Neural cell (in vitro differentiated cells): ENCODE results near the gene ECM1. TPM values are rescaled to one million over a fixed set of nuclear protein-coding genes. Genes with fewer than 3 reads are reported as not detected.

Experiments used
- H2AFZ ChIP-seq: fragments of 200-600, 300-800 bp; sonication (generic), shearing (Covaris generic); 2 replicates; pipeline ENCODE4 v1.6.0; 2014; ENCODE audit warnings: low read depth, mild to moderate bottlenecking, antibody characterized with exemption, low read length, moderate library complexity
- H3F3A ChIP-seq: fragments of 200-600 bp; shearing (Covaris generic); 2 replicates; pipeline ENCODE4 v1.6.1; 2016; ENCODE audit warnings: mild to moderate bottlenecking, moderate library complexity, mixed read lengths, antibody characterized with exemption, low read length; ENCODE audit not compliant: insufficient read depth, poor library complexity, severe bottlenecking
- H3K27ac ChIP-seq: fragments of 200-600, 300-800 bp; sonication (generic), shearing (Covaris generic); 2 replicates; pipeline ENCODE4 v1.5.1; 2014; ENCODE audit warnings: mild to moderate bottlenecking, low read length, moderate library complexity
- H3K27me3 ChIP-seq: fragments of 300-800, 200-600 bp; sonication (generic), shearing (Covaris generic); 2 replicates; pipeline ENCODE4 v1.6.0; 2014; ENCODE audit warnings: mild to moderate bottlenecking, low read depth, low read length, moderate library complexity; ENCODE audit not compliant: insufficient read depth
- H3K36me3 ChIP-seq: fragments of 300-800, 200-600 bp; sonication (generic), shearing (Covaris generic); 2 replicates; pipeline ENCODE4 v1.5.1; 2014; ENCODE audit warnings: mild to moderate bottlenecking, antibody characterized with exemption, low read length, moderate library complexity; ENCODE audit not compliant: insufficient read depth
- H3K4me2 ChIP-seq: fragments of 300-800, 200-600 bp; sonication (generic), shearing (Covaris generic); 2 replicates; pipeline ENCODE4 v1.6.0; 2014; ENCODE audit warnings: mild to moderate bottlenecking, low read length
- H3K4me3 ChIP-seq: fragments of 300-800, 200-600 bp; sonication (generic), shearing (Covaris generic); 2 replicates; pipeline ENCODE4 v1.5.1; 2014; ENCODE audit warnings: mild to moderate bottlenecking, low read length, moderate library complexity
- H3K79me2 ChIP-seq: fragments of 200-600 bp; shearing (Covaris generic); replicated peaks from 2 replicates; pipeline ENCODE4 v1.6.0; 2014; ENCODE audit warnings: mild to moderate bottlenecking, low read length, moderate library complexity; ENCODE audit not compliant: insufficient read depth
- H3K9ac ChIP-seq: fragments of 300-800, 200-600 bp; sonication (generic), shearing (Covaris generic); 2 replicates; pipeline ENCODE4 v1.6.1; 2016; ENCODE audit warnings: mild to moderate bottlenecking, low read length, mixed read lengths
- H3K9me2 ChIP-seq: fragments of 200-600 bp; shearing (Covaris generic); 2 replicates; pipeline ENCODE4 v1.6.1; 2016; ENCODE audit warnings: mild to moderate bottlenecking, low read length, mixed read lengths; ENCODE audit not compliant: insufficient read depth
- H3K9me3 ChIP-seq: fragments of 200-600, 300-800 bp; sonication (generic), shearing (Covaris generic); 2 replicates; pipeline ENCODE4 v1.6.1; 2016; ENCODE audit warnings: mild to moderate bottlenecking, mixed run types, low read length, moderate library complexity, mixed read lengths
- H4K20me1 ChIP-seq: fragments of 200-600 bp; shearing (Covaris generic); 2 replicates; pipeline ENCODE4 v1.6.1; 2016; ENCODE audit warnings: mild to moderate bottlenecking, mixed run types; ENCODE audit not compliant: insufficient read depth
- EP300 ChIP-seq: fragments of 450-650 bp; conservative IDR thresholded peaks from 2 replicates; pipeline ENCODE4 v1.6.1; 2014; ENCODE audit warnings: antibody characterized with exemption, mild to moderate bottlenecking, moderate library complexity; ENCODE audit not compliant: poor library complexity, severe bottlenecking
- EZH2 ChIP-seq: fragments of 200-600, 300-800 bp; shearing (Covaris generic), sonication (generic); IDR thresholded peaks from 2 replicates; pipeline ENCODE4 v1.6.1; 2014; ENCODE audit warnings: antibody characterized with exemption, low read length, borderline replicate concordance, mild to moderate bottlenecking; ENCODE audit not compliant: insufficient read depth, poor library complexity, severe bottlenecking
- MXI1 ChIP-seq: fragments of 450-650 bp; conservative IDR thresholded peaks from 2 replicates; pipeline ENCODE4 v1.6.1; 2014; ENCODE audit warnings: antibody characterized with exemption, mild to moderate bottlenecking; ENCODE audit not compliant: poor library complexity, severe bottlenecking
- POLR2AphosphoS5 ChIP-seq: IDR thresholded peaks from 2 replicates; pipeline ENCODE4 v1.6.1; 2012
- RAD21 ChIP-seq: fragments of 450-650 bp; conservative IDR thresholded peaks from 2 replicates; pipeline ENCODE4 v1.6.1; 2014; ENCODE audit warnings: antibody characterized with exemption, mild to moderate bottlenecking, moderate library complexity
- SMC3 ChIP-seq: fragments of 450-650 bp; conservative IDR thresholded peaks from 2 replicates; pipeline ENCODE4 v1.6.1; 2014; ENCODE audit warnings: antibody characterized with exemption, mild to moderate bottlenecking, moderate library complexity; ENCODE audit not compliant: poor library complexity
- TAF1 ChIP-seq: IDR thresholded peaks from 2 replicates; pipeline ENCODE4 v1.6.1; 2012; ENCODE audit warnings: low read depth
- polyA plus RNA-seq: library from polyadenylated mRNA; depleted of rRNA; stranded (reverse); fragments of >200 nt; gene quantifications from 2 replicates; pipeline ENCODE4 v1.2.3, GENCODE V29; 2014
- TF ChIP-seq, protein P1 (sequence below): fragments of 450-650 bp; IDR thresholded peaks from 2 replicates; pipeline ENCODE4 v1.5.1; 2014; ENCODE audit warnings: antibody characterized with exemption, mild to moderate bottlenecking, moderate library complexity; ENCODE audit not compliant: poor library complexity, severe bottlenecking
- TF ChIP-seq, protein P2 (sequence below): IDR thresholded peaks from 2 replicates; pipeline ENCODE4 v1.6.1; 2012; ENCODE audit warnings: borderline replicate concordance

ECM1 gene
- polyA plus RNA-seq, 1 donor from 2014 or later: 2.3 TPM

DNA sequence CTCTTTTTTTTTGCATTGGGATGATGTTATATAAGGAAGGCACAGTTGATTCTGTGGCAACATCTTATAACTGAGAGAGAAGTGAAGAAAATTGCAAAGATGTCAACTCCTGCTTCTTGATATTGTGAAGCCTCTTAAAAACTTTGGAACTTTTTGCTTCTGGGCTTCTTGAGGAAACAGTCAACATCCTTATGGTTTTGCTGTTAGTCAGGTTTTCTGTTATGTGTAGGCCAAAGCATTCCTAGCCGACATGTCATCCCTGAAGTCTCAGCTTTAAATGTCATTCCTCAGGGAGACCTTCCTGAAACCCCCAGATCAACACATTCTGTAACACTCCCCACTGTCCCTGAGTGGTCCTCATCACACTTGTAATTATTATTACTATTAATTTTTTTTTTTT is 20.3 kb downstream of the ECM1 start:
- H3K36me3 ChIP-seq: no peaks in the 10 kb centered on the region

DNA sequence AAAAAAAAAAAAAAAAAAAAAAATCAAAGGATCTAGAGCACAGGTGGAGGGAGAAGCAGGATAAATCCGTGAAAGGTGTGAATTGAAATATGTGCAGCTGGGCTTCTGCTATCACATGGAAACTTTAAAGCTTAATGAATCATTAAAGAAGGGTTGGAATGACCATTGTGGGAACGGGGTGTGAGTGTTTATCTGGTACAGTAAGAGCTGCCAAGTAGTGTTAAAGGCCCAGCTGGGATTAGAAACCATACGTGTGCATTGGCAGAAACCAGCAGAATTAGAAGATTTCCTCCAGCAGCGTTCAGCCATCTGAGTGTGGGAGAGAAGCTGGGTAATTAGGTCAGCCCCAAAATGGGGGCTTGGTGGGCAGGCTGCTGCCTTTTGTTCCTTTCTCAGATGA is 21.1 kb downstream of the ECM1 start:
- TF ChIP-seq, protein P1, sequence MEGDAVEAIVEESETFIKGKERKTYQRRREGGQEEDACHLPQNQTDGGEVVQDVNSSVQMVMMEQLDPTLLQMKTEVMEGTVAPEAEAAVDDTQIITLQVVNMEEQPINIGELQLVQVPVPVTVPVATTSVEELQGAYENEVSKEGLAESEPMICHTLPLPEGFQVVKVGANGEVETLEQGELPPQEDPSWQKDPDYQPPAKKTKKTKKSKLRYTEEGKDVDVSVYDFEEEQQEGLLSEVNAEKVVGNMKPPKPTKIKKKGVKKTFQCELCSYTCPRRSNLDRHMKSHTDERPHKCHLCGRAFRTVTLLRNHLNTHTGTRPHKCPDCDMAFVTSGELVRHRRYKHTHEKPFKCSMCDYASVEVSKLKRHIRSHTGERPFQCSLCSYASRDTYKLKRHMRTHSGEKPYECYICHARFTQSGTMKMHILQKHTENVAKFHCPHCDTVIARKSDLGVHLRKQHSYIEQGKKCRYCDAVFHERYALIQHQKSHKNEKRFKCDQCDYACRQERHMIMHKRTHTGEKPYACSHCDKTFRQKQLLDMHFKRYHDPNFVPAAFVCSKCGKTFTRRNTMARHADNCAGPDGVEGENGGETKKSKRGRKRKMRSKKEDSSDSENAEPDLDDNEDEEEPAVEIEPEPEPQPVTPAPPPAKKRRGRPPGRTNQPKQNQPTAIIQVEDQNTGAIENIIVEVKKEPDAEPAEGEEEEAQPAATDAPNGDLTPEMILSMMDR: no peak
- TF ChIP-seq MXI1 (no peak), RAD21 (no peak), POLR2AphosphoS5 (no peak), SMC3 (no peak), TAF1 (no peak), EP300 (no peak), EZH2 (no peak)
- TF ChIP-seq, protein P2, sequence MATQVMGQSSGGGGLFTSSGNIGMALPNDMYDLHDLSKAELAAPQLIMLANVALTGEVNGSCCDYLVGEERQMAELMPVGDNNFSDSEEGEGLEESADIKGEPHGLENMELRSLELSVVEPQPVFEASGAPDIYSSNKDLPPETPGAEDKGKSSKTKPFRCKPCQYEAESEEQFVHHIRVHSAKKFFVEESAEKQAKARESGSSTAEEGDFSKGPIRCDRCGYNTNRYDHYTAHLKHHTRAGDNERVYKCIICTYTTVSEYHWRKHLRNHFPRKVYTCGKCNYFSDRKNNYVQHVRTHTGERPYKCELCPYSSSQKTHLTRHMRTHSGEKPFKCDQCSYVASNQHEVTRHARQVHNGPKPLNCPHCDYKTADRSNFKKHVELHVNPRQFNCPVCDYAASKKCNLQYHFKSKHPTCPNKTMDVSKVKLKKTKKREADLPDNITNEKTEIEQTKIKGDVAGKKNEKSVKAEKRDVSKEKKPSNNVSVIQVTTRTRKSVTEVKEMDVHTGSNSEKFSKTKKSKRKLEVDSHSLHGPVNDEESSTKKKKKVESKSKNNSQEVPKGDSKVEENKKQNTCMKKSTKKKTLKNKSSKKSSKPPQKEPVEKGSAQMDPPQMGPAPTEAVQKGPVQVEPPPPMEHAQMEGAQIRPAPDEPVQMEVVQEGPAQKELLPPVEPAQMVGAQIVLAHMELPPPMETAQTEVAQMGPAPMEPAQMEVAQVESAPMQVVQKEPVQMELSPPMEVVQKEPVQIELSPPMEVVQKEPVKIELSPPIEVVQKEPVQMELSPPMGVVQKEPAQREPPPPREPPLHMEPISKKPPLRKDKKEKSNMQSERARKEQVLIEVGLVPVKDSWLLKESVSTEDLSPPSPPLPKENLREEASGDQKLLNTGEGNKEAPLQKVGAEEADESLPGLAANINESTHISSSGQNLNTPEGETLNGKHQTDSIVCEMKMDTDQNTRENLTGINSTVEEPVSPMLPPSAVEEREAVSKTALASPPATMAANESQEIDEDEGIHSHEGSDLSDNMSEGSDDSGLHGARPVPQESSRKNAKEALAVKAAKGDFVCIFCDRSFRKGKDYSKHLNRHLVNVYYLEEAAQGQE: no peak
- Histone ChIP-seq H2AFZ (no peak overlapping the region), H3K4me2 (no peak overlapping the region), H3K27me3 (no peaks in the 10 kb centered on the region), H3K4me3 (no peak overlapping the region), H3K36me3 (no peaks in the 10 kb centered on the region), H3K9me2 (no peaks in the 10 kb centered on the region), H3F3A (no peaks in the 10 kb centered on the region), H4K20me1 (no peaks in the 10 kb centered on the region), H3K9ac (no peak overlapping the region), H3K79me2 (no peaks in the 10 kb centered on the region), H3K9me3 (no peaks in the 10 kb centered on the region), H3K27ac (no peak overlapping the region)

More for the DNA sequence above, 20.3 kb downstream of the ECM1 start:
- Histone ChIP-seq H3K79me2 (no peaks in the 10 kb centered on the region), H3K4me3 (no peak overlapping the region), H3K9me2 (no peaks in the 10 kb centered on the region), H3K27ac (no peak overlapping the region), H4K20me1 (no peaks in the 10 kb centered on the region), H2AFZ (no peak overlapping the region), H3K9ac (no peak overlapping the region), H3F3A (no peaks in the 10 kb centered on the region), H3K4me2 (no peak overlapping the region), H3K27me3 (no peaks in the 10 kb centered on the region), H3K9me3 (no peaks in the 10 kb centered on the region)
- TF ChIP-seq RAD21: no peak
- no peak for TF ChIP-seq TAF1
- TF ChIP-seq, protein P1: no peak
- TF ChIP-seq SMC3: no peak
- TF ChIP-seq EP300: no peak
- TF ChIP-seq, protein P2: no peak
- TF ChIP-seq MXI1: no peak
- TF ChIP-seq POLR2AphosphoS5: no peak
- TF ChIP-seq EZH2: no peak
